ENCODE measurements around the gene ARAP3. TPM values are rescaled to one million over a fixed set of nuclear protein-coding genes. Genes with fewer than 3 reads are reported as not detected.

The ARAP3 gene
- total RNA-seq, 1 donor from 2014 or later, result 6.2 TPM

GRCh38 chr5:141651728-141652105 lies 30.3 kb downstream of the ARAP3 start:
- Mint-ChIP-seq H3K9me3 (ENCODE audit: low read depth) (no peaks in the 10 kb centered on the region), H3K4me1 (ENCODE audit: low read depth) (peaks cover 2% of the 10 kb centered on the region), H3K27me3 (peaks cover 14% of the 10 kb centered on the region), H3K27ac (no peak overlapping the region), H3K36me3 (ENCODE audit: insufficient read depth) (no peaks in the 10 kb centered on the region), H3K4me3 (ENCODE audit: low read depth) (peak overlapping the region; percentile 94)
- TF ChIP-seq, protein P1, sequence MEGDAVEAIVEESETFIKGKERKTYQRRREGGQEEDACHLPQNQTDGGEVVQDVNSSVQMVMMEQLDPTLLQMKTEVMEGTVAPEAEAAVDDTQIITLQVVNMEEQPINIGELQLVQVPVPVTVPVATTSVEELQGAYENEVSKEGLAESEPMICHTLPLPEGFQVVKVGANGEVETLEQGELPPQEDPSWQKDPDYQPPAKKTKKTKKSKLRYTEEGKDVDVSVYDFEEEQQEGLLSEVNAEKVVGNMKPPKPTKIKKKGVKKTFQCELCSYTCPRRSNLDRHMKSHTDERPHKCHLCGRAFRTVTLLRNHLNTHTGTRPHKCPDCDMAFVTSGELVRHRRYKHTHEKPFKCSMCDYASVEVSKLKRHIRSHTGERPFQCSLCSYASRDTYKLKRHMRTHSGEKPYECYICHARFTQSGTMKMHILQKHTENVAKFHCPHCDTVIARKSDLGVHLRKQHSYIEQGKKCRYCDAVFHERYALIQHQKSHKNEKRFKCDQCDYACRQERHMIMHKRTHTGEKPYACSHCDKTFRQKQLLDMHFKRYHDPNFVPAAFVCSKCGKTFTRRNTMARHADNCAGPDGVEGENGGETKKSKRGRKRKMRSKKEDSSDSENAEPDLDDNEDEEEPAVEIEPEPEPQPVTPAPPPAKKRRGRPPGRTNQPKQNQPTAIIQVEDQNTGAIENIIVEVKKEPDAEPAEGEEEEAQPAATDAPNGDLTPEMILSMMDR (IDR thresholded peaks at IDR 0.05; ENCODE audit: unreplicated experiment), result no peak
- DNase-seq (ENCODE audit: low spot score, unreplicated experiment), result no peak

DNA sequence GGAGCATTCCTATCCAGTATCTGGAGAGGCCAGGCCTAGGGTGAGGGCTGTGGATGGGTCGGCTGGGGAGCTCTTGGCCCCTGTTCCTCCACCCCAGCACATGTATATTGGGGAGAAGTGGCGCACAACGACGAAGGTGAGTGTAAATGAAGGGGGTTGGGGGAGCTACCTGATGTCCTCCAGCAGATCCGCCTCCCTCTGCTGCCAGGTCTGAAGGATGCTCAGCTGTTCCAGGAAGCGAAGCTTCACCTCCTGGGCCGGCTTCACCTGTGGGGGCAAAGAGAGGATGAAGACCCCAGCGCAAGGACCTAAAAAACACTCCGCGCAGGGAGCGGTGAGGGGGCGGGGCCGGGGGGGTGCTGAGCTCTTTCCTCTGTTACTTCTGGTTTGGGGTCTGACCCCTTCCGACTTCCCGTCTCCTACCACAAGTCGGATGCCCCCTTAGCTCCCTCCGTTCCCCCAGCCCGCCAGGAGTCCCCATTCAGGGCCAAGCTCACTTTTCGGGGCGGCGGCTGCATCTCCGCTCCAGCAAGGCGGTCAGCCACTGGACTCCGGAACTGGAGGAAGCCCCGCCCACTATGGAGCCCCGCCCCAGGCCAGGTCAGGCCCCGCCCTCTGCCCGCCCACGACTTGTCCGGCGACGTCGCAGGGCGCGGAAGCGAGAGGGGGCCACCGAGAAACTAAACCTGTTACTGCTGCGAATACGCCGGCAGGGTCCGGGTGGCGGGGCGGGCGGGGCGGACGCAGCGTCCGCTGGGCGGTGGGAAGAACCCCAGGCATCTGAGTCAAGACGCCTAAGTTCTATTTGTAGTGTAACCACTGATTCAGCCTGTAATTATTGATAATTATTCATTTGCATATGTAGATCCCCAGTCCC lies 30.9 kb downstream of the ARAP3 start, which contains the start of gene FCHSD1:
Gene FCHSD1, minus strand, starts transcription at position 568 of the 877 bp plus-strand sequence. Its CDS starts 50 bp downstream, at position 518.
- peak; percentile 83 for DNase-seq (ENCODE audit: low spot score, unreplicated experiment)

DNA sequence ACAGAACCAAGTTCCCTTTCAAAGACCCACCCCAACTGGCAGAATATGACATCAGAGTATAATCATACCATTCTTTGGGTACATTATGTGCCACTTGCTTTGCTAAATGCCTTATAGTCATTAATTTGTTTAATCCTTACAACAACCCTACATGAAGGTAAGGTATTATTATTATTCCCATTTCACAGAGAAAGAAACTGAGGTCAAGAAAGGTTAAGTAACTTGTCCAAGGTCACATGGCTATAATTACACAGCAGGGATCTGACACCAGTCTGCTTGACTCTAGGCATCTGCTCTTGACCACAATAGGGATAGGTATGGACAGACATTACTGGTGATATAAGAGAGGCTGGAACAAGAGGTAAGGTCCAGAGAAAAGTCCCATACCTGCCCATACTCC lies 32.1 kb downstream of the ARAP3 start:
- Mint-ChIP-seq H3K27ac (no peak overlapping the region), H3K4me1 (ENCODE audit: low read depth) (peaks cover 2% of the 10 kb centered on the region), H3K4me3 (ENCODE audit: low read depth) (peak overlapping the region; percentile 46), H3K27me3 (peaks cover 14% of the 10 kb centered on the region), H3K36me3 (ENCODE audit: insufficient read depth) (peaks cover 1% of the 10 kb centered on the region), H3K9me3 (ENCODE audit: low read depth) (no peaks in the 10 kb centered on the region)
- TF ChIP-seq, protein P1 (IDR thresholded peaks at IDR 0.05; ENCODE audit: unreplicated experiment), result no peak
- no peak for DNase-seq (ENCODE audit: low spot score, unreplicated experiment)

More for the DNA sequence above, 30.9 kb downstream of the ARAP3 start, which contains the start of gene FCHSD1:
- Mint-ChIP-seq H3K4me3 (ENCODE audit: low read depth) (peak within 1 kb of the TSS; percentile 94), H3K36me3 (ENCODE audit: insufficient read depth) (no peaks in the 10 kb centered on the region), H3K27ac (peak within 1 kb of the TSS; percentile 87), H3K9me3 (ENCODE audit: low read depth) (no peaks in the 10 kb centered on the region), H3K4me1 (ENCODE audit: low read depth) (peaks cover 2% of the 10 kb centered on the region), H3K27me3 (peaks cover 14% of the 10 kb centered on the region)
- TF ChIP-seq, protein P1 (IDR thresholded peaks at IDR 0.05; ENCODE audit: unreplicated experiment), result peak; percentile 12

GRCh38 chr5:141649056-141649688 lies 32.9 kb downstream of the ARAP3 start:
- peaks cover 14% of the 10 kb centered on the region for H3K27me3 Mint-ChIP-seq
- peaks cover 2% of the 10 kb centered on the region for H3K36me3 Mint-ChIP-seq (ENCODE audit: insufficient read depth)
- no peak overlapping the region for H3K27ac Mint-ChIP-seq
- TF ChIP-seq, protein P1 (IDR thresholded peaks at IDR 0.05; ENCODE audit: unreplicated experiment), result no peak
- H3K9me3 Mint-ChIP-seq (ENCODE audit: low read depth), result no peaks in the 10 kb centered on the region
- no peak for DNase-seq (ENCODE audit: low spot score, unreplicated experiment)
- H3K4me1 Mint-ChIP-seq (ENCODE audit: low read depth), result peaks cover 2% of the 10 kb centered on the region
- H3K4me3 Mint-ChIP-seq (ENCODE audit: low read depth), result peak overlapping the region; percentile 46

GRCh38 chr5:141647851-141648250 lies 34.2 kb downstream of the ARAP3 start:
- no peaks in the 10 kb centered on the region for H3K9me3 Mint-ChIP-seq (ENCODE audit: low read depth)
- H3K4me1 Mint-ChIP-seq (ENCODE audit: low read depth), result peaks cover 2% of the 10 kb centered on the region
- TF ChIP-seq, protein P1 (IDR thresholded peaks at IDR 0.05; ENCODE audit: unreplicated experiment), result no peak
- H3K36me3 Mint-ChIP-seq (ENCODE audit: insufficient read depth), result peaks cover 2% of the 10 kb centered on the region
- DNase-seq (ENCODE audit: low spot score, unreplicated experiment), result no peak
- H3K4me3 Mint-ChIP-seq (ENCODE audit: low read depth), result no peak overlapping the region
- H3K27me3 Mint-ChIP-seq, result peaks cover 10% of the 10 kb centered on the region
- H3K27ac Mint-ChIP-seq, result no peak overlapping the region

Data from progenitor cell of endocrine pancreas (in vitro differentiated cells).